Ishikawa (cell line): ENCODE results near the gene PPP1R13B.

Source experiments
- CREB1 ChIP-seq: IDR thresholded peaks from 2 replicates; pipeline ENCODE4 v1.6.1; 2012; ENCODE audit warnings: low read depth
- RAD21 ChIP-seq: IDR thresholded peaks from 2 replicates; pipeline ENCODE4 v1.6.1; 2012; ENCODE audit warnings: low read depth
- TF ChIP-seq, protein P1 (sequence below): IDR thresholded peaks from 2 replicates; pipeline ENCODE4 v1.6.1; 2012

DNA sequence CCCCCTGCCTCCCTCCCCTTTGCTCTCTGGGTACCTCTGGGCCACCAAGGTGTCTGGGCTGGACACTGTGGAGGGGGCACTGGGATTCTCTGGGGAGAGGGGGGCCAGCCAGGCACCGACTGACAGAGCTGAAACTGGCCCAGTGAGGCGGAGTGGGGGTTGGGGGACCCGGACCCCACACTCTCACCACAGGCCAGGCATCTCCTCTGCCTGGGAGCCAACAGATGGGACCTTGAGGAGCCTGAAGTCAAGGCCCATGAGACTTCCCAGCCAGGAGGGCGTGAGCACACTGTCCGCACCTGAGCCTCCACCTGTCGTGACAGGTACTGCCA lies 39.8 kb upstream of the PPP1R13B start:
- TF ChIP-seq RAD21: no peak
- TF ChIP-seq, protein P1, sequence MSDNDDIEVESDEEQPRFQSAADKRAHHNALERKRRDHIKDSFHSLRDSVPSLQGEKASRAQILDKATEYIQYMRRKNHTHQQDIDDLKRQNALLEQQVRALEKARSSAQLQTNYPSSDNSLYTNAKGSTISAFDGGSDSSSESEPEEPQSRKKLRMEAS: no peak
- TF ChIP-seq CREB1: no peak
